WI38 (cell line): ENCODE data around the gene BET1L.
"Not testable (repeated sequence)": the region's sequence is repeated elsewhere in the genome, so short reads cannot be mapped to it uniquely, and the experiment has no call there.

Experiments
- H3K4me3 ChIP-seq: 2 replicates; pipeline ENCODE4 v1.5.1; 2011; ENCODE audit warnings: low read depth, mild to moderate bottlenecking, control low read depth, low read length
- CTCF ChIP-seq: IDR thresholded peaks from 2 replicates; pipeline ENCODE4 v1.5.1; 2012; ENCODE audit warnings: low read depth, mild to moderate bottlenecking, control low read depth, low read length

Gene BET1L

GRCh38 chr11:189843-190311, 17.3 kb downstream of the BET1L start:
- peak; percentile 11; the same call in 1 of the 2 replicates for TF ChIP-seq CTCF
- not testable (repeated sequence) for H3K4me3 ChIP-seq

GRCh38 chr11:189200-189783, 17.9 kb downstream of the BET1L start:
- not testable (repeated sequence) for H3K4me3 ChIP-seq

GRCh38 chr11:180242-180641, 27.0 kb downstream of the BET1L start:
- 0 out of 2 replicates have a peak, but pooled peaks have one; percentile 7 for TF ChIP-seq CTCF
- not testable (repeated sequence) for H3K4me3 ChIP-seq
